Panc1 (cell line): ENCODE results near the gene PMPCA. TPM values are rescaled to one million over a fixed set of nuclear protein-coding genes. Genes with fewer than 3 reads are reported as not detected.

Source experiments
- ATAC-seq: fragments of 200-7000 bp; cut with Tn5 transposase; 2 replicates; pipeline ENCODE4 v1.9.1; 2020; ENCODE audit warnings: mild to moderate bottlenecking, moderate library complexity
- BruUV-seq: library from RNA; stranded (reverse); fragments of 400-500 nt; replicated peaks from 2 replicates; lab custom pipeline; 2021; lab: Mats Ljungman, UMichigan
- CTCF ChIA-PET: fragments of 300-600 bp; sonication (Branson Sonifier 250); formaldehyde crosslinking; loops from one replicate; lab custom pipeline; 2022; ENCODE audit warnings: antibody characterized with exemption; lab: Charles Lee
- POLR2A ChIA-PET: fragments of 300-600 bp; sonication (Branson Sonifier 250); formaldehyde crosslinking; loops from one replicate; lab custom pipeline; 2022; ENCODE audit warnings: antibody characterized with exemption; lab: Charles Lee
- DNase-seq: peaks from one replicate; pipeline ENCODE4 v3.0.0-alpha.2; 2010; ENCODE audit warnings: low read depth, low spot score
- H3K27ac ChIP-seq: 2 replicates; pipeline ENCODE4 v1.5.1; 2011; ENCODE audit warnings: mild to moderate bottlenecking, low read length, inconsistent platforms
- H3K27me3 ChIP-seq: fragments of 200-500 bp; sonication (Bioruptor generic); 2 replicates; pipeline ENCODE4 v1.6.0; 2014; ENCODE audit warnings: low read length, inconsistent platforms; ENCODE audit not compliant: control insufficient read depth, insufficient read depth
- H3K36me3 ChIP-seq: fragments of 200-500 bp; sonication (Bioruptor generic); 2 replicates; pipeline ENCODE4 v1.5.1; 2014; ENCODE audit warnings: inconsistent platforms, mild to moderate bottlenecking, low read length, moderate library complexity; ENCODE audit not compliant: control insufficient read depth, insufficient read depth
- H3K4me1 ChIP-seq: 2 replicates; pipeline ENCODE4 v1.5.1; 2011; ENCODE audit warnings: inconsistent platforms, mild to moderate bottlenecking, low read length, moderate library complexity; ENCODE audit not compliant: control insufficient read depth, insufficient read depth
- H3K4me3 ChIP-seq, 2 experiments: 2 replicates each; pipeline ENCODE4 v1.5.1; 2011 to 2012; ENCODE audit warnings: low read depth in 2 of 2, low read length in 2 of 2, mild to moderate bottlenecking in 2 of 2, inconsistent platforms in 1 of 2, moderate library complexity in 1 of 2
- H3K9me3 ChIP-seq: fragments of 200-500 bp; sonication (Bioruptor generic); 2 replicates; pipeline ENCODE4 v1.5.1; 2014; ENCODE audit warnings: low read depth, mild to moderate bottlenecking, inconsistent platforms, low read length, moderate library complexity; ENCODE audit not compliant: control insufficient read depth, insufficient read depth
- POLR2AphosphoS5 ChIP-seq: IDR thresholded peaks from 2 replicates; pipeline ENCODE4 v1.6.1; 2012; ENCODE audit warnings: mild to moderate bottlenecking, low read depth, low read length, moderate library complexity
- REST ChIP-seq, 2 experiments: IDR thresholded peaks; 2 replicates each; pipeline ENCODE4 v1.6.1; 2011 to 2012; ENCODE audit warnings: low read depth in 2 of 2, control low read depth in 1 of 2, low read length in 1 of 2, mild to moderate bottlenecking in 1 of 2, moderate library complexity in 1 of 2; ENCODE audit not compliant: insufficient read depth in 1 of 2
- SIN3A ChIP-seq: IDR thresholded peaks from 2 replicates; pipeline ENCODE4 v1.6.1; 2012; ENCODE audit warnings: low read depth, mild to moderate bottlenecking, low read length, moderate library complexity, borderline replicate concordance; ENCODE audit not compliant: insufficient read depth
- TCF7L2 ChIP-seq: IDR thresholded peaks from 2 replicates; pipeline ENCODE4 v1.6.1; 2011; ENCODE audit warnings: mild to moderate bottlenecking, low read depth, low read length, inconsistent platforms
- in situ Hi-C: cut with HindIII; loops from 2 replicates; pipeline ENCODE4 v1.10.0; 2016; ENCODE audit warnings: low sequenced_read_pairs, low pct_unique_long_range_greater_than_20kb
- intact Hi-C: fragments of 100-400 bp; cut with micrococcal nuclease; formaldehyde crosslinking; loops from one replicate; pipeline ENCODE4 v1.10.0; 2022; ENCODE audit not compliant: unreplicated experiment
- total RNA-seq: library from RNA; stranded (reverse); gene quantifications from one replicate; pipeline ENCODE4 v1.2.1, GENCODE V29; 2021; ENCODE audit not compliant: unreplicated experiment
- TF ChIP-seq, protein P1 (sequence below): fragments of 450-650 bp; IDR thresholded peaks from 2 replicates; pipeline ENCODE4 v1.5.1; 2017; ENCODE audit warnings: mild to moderate bottlenecking

The PMPCA gene
- total RNA-seq, 1 experiment from 2014 or later, result 60.9 TPM

GRCh38 chr9:136368190-136368589 lies 42.3 kb upstream of the PMPCA start:
- H3K27me3 ChIP-seq, result no peaks in the 10 kb centered on the region
- H3K4me3 ChIP-seq, result no peak overlapping the region
- no peak for ATAC-seq
- ChIA-PET POLR2A (no interaction called here), CTCF (no interaction called here)
- no peak overlapping the region for H3K27ac ChIP-seq
- peaks cover 5% of the 10 kb centered on the region; the same call in 1 of the 2 replicates for H3K4me1 ChIP-seq
- no TSS peak for BruUV-seq
- in situ Hi-C loops, result no loop called here
- no peak for TF ChIP-seq REST (IDR thresholded peaks at IDR 0.05; ENCODE audit: insufficient read depth in 1 of 2, low read depth in 2 of 2, low read length in 1 of 2)
- no peak for TF ChIP-seq SIN3A
- no peak for TF ChIP-seq POLR2AphosphoS5
- TF ChIP-seq TCF7L2, result no peak
- TF ChIP-seq, protein P1, sequence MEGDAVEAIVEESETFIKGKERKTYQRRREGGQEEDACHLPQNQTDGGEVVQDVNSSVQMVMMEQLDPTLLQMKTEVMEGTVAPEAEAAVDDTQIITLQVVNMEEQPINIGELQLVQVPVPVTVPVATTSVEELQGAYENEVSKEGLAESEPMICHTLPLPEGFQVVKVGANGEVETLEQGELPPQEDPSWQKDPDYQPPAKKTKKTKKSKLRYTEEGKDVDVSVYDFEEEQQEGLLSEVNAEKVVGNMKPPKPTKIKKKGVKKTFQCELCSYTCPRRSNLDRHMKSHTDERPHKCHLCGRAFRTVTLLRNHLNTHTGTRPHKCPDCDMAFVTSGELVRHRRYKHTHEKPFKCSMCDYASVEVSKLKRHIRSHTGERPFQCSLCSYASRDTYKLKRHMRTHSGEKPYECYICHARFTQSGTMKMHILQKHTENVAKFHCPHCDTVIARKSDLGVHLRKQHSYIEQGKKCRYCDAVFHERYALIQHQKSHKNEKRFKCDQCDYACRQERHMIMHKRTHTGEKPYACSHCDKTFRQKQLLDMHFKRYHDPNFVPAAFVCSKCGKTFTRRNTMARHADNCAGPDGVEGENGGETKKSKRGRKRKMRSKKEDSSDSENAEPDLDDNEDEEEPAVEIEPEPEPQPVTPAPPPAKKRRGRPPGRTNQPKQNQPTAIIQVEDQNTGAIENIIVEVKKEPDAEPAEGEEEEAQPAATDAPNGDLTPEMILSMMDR, result no peak
- intact Hi-C loops, result no loop called here
- no peaks in the 10 kb centered on the region; the same call in 1 of the 2 replicates for H3K36me3 ChIP-seq
- H3K9me3 ChIP-seq, result no peaks in the 10 kb centered on the region
- DNase-seq, result no peak

- Histone ChIP-seq H3K27me3 (no peaks in the 10 kb centered on the region), H3K36me3 (no peaks in the 10 kb centered on the region), H3K27ac (no peak overlapping the region), H3K9me3 (no peaks in the 10 kb centered on the region), H3K4me1 (no peaks in the 10 kb centered on the region), H3K4me3 (no peak overlapping the region)
- no TSS peak for BruUV-seq
- DNase-seq (no peak), ATAC-seq (no peak)
- ChIA-PET POLR2A (no interaction called here), CTCF (no interaction called here)
- in situ Hi-C loops, result no loop called here
- intact Hi-C loops, result no loop called here
- TF ChIP-seq TCF7L2 (no peak), REST (IDR thresholded peaks at IDR 0.05; ENCODE audit: insufficient read depth in 1 of 2, low read depth in 2 of 2, low read length in 1 of 2) (no peak), SIN3A (no peak), POLR2AphosphoS5 (no peak)
- TF ChIP-seq, protein P1, result no peak
Observed at GRCh38 chr9:136370037-136370436, 40.4 kb upstream of the PMPCA start.
